Skin epidermis (tissue), 12 donors: Measurements from ENCODE around the gene KANSL3.

Experiments
- H3K27ac ChIP-seq, 21 experiments: fragments of 200-600 bp; sonication (generic) in 11 of 21; one replicate each; pipeline ENCODE4 v1.5.0; 2020; ENCODE audit warnings: mild to moderate bottlenecking in 3 of 21, inconsistent platforms in 2 of 21, moderate library complexity in 2 of 21
- H3K4me3 ChIP-seq, 7 experiments: fragments of 200-600 bp; sonication (generic) in 2 of 7; one replicate each; pipeline ENCODE4 v1.5.0; 2020; ENCODE audit warnings: inconsistent platforms in 2 of 7, mild to moderate bottlenecking in 2 of 7, moderate library complexity in 1 of 7

KANSL3 gene

GRCh38 chr2:96549466-96549785, 88.7 kb downstream of the KANSL3 start:
- H3K27ac ChIP-seq: no peak overlapping the region

DNA sequence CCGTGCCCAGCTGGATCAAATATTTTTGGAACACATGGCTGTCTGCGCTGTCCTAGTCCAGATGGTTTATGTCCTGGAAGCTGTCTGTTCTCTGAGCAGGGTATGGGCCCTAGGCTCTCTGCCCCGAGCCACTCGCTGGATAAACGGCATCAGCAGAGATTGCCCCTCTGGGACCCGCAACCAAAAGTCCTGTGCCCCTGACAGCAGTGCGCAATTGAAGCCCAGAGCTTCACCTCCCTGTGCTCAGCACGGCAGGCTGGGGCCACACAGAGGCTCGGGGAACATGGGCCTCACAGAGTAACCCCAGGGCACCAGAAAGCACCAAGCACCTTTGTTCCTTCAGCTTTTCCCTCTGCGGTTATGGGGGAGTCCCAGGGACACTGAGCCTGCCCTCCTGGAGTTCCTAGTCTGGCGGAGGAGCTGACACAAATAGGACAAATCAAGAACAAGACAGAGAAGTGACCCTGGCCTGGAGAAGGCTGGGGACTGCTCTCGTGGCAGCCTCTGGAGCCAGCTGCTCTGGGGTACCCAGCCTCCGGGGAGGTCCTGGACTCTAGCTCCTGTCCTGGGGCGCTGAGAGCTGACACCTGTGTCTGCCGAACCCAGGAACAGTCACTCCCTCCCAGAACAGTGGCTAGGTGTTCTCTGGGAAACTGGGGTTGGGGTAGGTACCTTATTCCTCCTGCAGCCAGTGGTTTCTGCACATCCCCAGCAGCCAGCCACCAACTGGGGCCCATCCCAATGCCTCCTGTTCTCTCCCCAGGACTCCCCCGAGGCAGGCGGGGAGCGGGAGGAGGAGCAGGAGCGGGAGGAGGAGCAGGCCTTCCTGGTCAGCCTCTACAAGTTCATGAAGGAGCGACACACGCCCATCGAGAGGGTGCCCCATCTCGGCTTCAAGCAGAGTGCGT, 89.3 kb downstream of the KANSL3 start:
- Histone ChIP-seq H3K4me3 (no peak overlapping the region), H3K27ac (no peak overlapping the region)

More at GRCh38 chr2:96549466-96549785, 88.7 kb downstream of the KANSL3 start:
- H3K4me3 ChIP-seq: no peak overlapping the region

DNA sequence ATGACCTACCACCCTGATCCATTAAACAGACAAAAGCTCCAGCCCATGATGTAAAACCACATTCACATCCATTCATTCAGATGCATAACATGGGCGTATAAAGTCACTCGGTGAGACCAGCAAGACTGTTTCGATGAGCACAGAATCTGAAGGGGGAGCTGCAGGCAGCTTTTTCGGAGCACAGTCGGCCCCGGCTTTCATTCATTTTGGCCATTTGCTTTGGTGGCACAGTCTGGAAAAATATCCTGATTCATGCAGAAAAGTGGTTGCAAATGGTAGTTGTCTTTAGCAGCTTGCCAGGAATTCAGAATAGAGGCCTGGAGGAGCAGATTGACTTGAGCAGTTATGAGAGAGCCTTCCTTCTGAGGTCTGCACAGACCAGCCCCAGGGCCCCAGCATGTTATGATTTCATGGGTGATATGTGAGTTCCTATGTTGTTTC, 90.4 kb downstream of the KANSL3 start:
- Histone ChIP-seq H3K27ac (no peak overlapping the region), H3K4me3 (no peak overlapping the region)

GRCh38 chr2:96547203-96547641, 90.9 kb downstream of the KANSL3 start:
- Histone ChIP-seq H3K4me3 (no peak overlapping the region), H3K27ac (no peak overlapping the region)

DNA sequence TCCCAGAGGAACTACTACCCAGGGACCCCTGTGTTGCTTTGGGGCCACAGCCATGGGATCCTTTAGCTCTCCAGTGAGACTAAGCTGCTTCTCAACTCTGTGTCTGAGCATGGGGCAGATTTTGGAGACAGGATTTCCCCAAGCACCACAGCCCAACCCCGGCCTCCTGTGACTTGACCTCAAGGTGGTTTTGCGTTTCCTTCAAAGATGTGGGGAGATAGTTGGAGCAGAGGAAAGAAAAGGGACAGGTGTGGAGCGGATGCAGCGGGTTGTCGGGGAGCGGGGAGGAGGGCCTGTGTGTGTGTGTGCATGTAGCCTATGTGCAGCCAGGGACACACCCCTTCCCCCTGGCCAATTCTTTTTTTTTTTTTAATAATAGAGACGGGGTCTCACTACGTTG, 91.3 kb downstream of the KANSL3 start:
- Histone ChIP-seq H3K27ac (no peak overlapping the region), H3K4me3 (no peak overlapping the region)

DNA sequence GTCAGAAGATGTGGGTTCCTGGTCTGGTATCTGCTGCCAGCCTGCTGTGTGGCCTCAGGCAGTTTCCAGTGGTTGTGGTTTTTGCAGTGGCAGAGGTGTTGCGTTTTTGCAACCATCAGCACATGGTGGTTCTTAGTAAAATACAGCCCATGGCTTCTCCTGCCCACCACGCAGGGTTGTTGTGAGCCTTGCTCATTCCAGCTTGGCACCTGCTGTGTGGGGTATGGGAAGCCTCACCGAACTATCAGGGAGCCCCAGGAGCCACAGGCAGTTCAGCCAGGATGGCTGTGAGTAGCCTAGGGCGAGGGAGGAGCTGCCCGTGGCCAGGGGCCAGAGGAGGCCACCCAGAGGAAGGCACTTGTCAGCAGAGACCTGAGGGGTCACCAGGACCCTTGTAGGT, 91.8 kb downstream of the KANSL3 start:
- H3K4me3 ChIP-seq: no peak overlapping the region
- H3K27ac ChIP-seq: no peak overlapping the region
